GM18907 (cell line): ENCODE measurements around the gene USB1.

Experiments
- ATAC-seq: cut with Tn5 transposase; IDR thresholded peaks from one replicate; pipeline ENCODE4 v1.9.1; 2021; ENCODE audit warnings: mild to moderate bottlenecking, moderate library complexity; ENCODE audit not compliant: unreplicated experiment

Gene USB1

DNA sequence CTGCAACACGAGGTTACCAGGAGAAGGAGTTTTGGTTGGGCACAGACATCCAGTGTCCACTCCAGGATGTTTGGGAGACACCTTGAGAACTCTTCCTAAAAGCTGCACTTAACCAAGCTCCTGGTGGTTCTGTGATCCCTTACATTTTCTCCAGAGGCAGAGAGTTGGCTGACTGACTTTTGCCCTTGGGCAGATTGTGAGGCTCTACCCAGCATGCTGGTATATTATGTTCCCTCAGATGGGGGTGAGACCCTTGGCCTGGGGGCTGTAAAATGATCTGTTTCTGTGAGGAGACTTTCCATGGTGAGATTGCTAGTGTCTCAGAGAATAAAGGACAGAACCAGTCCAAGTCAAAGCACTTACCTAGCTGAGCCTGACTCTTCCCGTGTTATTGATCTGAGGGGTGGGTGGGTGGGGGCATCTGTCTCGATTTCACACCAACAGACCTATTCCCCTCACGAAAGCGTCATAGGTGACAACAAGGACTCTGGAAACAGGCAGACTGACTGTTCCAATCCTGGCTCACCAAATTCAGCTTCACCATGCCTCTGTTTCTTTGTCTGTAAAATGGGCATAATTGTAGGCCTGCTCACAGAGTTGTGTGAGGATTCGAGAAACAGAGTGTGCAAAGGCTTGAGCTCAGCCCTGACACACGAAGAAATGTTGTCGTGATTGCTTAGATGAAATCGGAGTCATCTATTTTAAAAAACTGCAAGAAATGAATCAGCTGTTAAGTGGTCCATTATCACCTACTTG lies 12.2 kb downstream of the USB1 start:
- ATAC-seq = no peak

DNA sequence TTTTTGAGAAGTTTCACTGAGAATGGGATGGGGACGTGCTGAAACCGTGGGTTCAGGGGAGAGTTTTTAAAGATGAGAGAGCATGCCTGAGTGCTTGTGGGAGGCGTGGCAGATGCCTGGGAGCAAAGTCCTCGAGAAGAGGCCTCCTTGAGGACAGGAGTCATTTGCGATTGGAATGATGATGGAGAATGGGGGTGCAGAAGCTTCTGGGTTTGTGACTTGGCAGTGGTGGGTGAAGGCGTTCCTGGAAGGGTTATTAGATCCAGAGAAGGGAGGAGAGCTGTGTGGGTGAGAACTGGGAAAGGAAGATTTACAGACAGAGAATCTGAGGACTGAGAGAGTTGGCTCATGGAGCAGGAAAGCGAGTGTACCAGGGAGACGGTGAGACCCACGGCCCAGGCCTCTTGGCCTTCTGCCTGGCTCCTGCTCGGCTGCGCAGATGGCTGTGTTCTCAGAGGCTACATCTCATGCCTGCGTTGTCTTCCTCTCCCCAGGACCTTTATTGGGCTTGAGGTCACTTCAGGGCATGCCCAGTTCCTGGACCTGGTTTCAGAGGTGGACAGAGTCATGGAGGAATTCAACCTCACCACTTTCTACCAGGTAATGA lies 15.7 kb downstream of the USB1 start:
- ATAC-seq = no peak

DNA sequence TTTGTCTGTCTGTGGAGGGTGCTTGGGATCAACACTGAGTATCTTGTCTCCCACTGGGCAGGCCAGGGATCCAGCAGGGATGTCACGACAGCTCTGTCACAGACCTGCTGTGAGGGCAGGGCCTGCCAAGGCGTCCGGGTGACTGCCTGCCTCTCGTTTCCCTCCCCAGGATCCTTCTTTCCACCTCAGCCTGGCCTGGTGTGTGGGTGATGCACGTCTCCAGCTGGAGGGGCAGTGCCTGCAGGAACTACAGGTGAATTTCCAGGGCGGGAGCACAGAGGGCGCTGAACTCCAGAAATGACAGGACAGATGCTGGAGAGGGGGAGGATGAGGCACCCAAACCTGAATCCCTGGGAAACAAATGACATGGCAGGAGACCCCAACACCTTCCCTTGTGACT lies 17.6 kb downstream of the USB1 start:
- ATAC-seq = no peak

DNA sequence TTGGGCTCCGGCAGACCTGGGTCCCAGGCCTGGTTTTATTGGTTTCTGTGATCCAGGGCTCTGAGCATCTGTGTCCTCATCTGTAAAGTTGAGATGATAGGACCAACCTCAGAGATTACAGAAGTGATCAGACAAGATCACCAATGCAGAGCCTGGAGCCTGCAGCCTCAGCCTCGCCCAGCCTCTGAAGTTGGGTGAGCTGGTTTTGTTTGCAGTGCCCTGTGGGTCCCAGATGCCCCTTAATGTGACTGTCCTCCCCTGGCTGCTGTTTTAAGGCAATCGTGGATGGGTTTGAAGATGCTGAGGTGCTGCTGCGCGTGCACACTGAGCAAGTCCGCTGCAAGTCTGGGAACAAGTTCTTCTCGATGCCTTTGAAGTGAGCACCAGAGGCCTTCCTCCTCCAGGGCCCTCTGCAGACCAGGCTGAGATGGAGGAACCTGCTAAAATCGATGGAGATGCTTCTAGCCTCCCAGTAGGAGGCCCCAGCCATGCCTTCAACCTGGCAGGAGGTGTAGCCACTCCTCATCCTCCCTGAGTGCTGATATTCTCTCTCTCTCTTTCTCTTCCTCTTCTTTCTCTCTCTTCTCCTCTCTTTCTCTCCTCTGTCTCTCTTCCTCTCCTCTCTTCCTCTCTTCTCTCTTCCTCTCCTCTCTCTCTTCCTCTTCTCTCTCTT lies 18.8 kb downstream of the USB1 start:
- ATAC-seq = no peak

DNA sequence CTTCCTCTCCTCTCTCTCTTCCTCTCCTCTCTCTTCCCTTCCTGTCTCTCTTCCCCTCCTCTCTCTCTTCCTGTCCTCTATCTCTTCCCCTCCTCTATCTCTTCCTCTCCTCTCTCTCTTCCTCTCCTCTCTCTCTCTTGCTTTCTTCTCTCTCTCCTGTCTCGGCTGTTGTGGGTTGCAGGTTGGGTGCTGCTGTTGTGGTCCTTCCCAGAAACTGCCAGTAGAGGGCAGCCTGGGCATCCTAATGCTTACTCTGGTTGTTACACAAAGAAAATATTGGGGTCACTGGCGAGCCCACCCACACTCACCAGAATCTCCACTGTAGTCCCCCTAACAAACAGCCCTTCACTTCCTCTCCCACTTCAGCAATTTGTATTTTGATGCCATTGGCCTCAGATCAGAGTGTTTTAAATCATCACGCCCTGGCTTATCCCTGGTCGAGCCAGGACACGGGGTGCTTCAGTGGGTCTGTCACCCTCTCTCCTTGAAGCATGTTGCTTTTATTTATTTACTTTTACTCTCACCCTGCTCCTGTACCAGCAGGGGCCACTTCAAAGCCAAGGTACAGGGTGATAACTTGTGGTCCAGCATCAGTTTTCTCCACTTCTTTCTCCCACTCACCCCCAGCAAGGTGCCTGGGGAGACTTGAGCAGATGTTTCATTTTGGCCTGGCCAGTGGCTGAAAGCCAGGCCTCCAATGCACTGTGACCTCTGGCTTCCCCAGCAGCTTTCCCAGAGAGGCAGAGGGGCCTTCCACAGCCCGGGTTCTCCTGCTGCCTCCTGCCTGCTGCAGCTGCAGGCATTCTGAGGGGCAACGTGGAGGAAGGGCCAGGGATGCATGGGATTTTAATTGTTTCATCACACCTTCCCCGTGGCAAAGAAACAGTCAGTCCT lies 19.7 kb downstream of the USB1 start:
- ATAC-seq = no peak

DNA sequence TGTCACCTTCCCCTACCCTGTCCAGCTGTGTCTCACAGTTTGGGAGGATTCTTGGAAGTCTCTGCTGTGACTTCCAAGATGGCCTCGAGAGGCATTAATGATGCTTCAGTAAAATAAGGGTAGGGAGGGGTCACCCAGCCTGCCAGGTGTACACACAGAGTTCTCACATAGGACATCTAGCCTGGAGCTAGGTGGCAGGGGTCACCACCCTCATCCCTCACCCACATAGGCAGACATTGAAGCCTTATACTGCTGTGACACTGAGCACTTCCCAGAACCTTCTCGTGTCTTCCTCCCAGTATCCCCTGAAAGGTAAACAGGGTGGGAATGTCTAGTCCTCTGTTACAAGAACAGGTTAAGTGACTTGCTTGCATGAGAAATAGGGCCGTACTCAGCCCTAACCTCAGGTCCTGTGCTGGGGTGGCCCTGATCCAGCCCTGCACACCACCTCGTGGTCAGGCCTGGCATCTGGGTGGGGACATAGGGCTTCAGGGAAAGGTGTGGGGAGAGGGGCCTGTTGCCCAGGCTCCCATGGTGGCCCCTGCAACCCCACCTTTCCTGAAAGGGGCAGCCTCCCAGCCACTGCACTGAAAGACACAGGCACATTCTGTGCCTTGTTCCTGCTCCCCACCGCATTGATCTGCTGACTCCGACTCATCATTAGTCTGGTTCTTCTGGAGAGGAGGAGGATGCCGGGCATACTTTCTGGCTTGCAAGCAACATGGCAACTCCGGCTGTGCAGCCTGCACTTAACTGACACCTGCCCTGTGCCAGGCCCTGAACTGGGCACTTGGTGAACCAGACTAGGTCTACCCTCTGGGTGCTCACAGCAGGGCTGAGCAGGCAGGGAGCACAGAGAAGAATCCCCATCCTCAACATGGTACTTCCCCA lies 20.7 kb downstream of the USB1 start:
- no peak for ATAC-seq

DNA sequence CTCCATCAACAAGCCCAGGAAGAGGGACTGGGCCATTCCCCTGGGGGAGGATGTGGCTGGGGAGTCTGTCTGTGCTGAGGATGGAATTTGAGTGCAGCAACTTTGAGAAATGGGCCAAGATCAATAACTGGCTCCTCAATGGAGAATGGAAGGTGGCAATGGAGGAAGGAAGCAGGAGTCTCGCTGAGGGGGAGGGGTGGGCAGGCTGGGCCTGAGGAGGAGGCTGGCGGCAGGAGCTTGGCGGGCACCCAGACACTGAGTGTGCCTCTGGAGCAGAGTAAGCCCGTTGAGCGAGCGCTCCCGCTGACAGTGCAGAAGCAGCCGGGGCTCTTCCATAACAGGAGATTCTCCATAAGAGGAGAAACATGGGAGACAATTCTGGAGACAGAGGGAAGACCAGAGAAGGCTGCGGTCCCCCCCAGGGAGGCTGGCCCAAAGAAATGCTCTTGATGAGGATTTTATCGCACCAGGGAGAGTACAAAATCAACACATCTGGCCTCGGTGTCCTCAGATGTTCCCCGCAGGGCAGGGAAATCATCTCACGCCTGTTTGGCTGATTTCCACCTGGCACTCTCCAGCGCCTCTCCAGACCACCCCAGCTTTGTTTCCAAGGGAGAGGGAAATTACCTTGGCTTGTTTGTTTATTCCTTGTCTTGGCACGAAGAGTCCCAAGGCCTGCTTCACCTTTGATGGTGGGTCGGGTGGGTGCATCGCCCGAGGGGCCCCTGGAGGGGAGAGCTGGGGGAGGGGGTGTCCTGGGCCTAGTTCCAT lies 21.6 kb downstream of the USB1 start:
- no peak for ATAC-seq

DNA sequence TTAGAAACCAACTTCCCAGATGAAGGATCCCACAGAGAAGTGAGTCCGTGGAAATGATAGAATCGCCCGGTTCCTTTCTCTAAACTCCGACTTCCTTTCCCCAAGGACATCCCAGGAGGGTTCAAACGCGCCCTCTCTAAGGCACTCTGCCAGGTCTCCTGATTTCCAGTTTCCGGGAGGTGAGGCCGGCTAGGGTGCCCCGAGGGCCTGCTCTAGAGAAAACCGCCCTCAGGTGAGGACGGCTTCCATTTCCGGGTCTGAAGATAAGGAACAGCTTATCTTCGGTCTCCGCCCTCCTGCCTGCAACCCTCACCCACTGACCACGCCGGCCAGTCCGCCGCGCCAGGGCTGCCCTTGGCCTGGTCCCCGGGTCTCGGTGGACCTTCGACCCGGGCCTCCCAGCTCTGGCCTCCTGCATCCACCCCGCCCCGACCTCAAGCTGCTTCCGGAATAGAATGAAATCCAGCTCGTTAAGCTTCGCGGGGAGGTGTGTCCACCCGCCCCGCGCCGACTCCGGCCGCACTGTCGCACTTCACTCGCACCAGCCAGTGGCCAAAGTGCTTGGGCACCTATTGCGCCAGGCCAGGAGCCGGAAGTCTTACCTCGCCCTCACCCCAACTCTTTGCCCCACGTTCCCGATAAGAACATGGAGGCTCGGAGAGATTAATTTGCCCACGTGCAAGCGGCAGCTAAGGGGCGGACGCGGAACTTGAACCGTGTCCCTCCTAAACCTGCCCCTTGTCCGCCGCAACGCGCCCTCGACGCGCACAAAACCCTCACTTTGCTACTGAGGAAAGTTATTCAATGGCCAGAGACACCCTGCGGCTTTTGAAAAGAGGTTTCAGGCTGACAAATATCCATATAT lies 23.5 kb downstream of the USB1 start:
- ATAC-seq = no peak

DNA sequence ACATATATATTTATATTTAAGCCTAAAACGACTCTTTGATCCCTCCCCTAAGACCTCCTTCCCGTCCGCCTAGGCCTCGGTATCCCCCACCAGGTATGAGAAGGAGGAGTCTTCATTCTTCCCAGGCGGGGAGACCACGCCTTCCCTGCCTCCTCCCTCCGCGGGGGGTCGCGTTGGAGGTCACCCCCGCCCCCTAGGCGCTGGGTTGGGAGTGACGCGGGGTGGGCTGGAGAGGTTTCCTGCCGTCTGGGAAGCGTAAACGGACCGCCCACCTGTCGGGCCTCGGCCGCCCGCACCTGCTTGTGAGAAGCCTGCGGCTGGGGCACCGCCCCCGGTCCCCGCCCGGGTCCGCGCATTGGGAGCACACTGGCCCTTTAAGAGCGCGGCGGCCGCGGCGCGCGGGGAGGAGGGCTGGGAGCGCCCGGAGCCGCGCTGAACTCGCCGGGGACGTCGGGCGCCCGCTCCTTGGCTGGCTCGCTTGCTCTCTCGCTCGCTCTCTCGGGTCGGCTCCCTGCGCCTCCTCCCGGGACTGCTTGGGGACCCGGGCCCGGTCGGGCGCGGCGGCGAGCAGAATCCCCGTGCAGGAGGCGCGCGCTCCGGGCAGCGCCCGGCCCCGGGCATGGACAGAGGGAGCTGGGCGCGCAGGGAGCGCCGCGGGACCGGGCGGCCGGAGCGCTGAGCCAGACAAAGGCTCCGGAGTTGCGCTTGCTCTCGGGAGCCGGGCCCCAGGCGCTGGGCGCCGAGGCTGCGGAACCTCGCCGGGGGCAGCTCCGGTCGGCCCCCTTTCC lies 24.3 kb downstream of the USB1 start, which contains the start of gene MMP15:
Gene MMP15, plus strand, starts transcription at position 404 of the 788 bp plus-strand sequence. CDS start 597 bp downstream, outside the sequence.
- peak; percentile 64 for ATAC-seq

DNA sequence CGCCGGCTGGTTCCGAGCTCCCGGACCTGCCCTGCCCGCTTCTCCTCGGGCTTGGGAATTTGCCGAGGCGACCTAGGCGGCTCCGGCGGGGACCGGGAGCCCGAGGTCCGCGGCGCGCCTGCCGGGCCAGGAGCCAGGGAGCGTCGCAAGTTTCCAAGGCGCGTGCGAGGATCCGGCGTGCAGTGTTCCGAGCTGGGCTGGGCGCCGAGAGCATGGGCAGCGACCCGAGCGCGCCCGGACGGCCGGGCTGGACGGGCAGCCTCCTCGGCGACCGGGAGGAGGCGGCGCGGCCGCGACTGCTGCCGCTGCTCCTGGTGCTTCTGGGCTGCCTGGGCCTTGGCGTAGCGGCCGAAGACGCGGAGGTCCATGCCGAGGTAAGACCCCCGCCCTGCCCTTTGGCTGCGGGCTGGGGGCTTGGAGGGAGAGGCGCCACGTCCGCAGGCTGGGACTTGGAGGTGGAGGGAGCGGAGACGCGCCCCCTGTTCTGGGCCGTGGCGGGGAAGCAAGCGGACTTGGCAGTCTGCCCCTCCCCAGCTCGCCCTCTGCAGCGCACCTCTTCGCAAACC lies 25.0 kb downstream of the USB1 start:
- peak; percentile 27 for ATAC-seq

DNA sequence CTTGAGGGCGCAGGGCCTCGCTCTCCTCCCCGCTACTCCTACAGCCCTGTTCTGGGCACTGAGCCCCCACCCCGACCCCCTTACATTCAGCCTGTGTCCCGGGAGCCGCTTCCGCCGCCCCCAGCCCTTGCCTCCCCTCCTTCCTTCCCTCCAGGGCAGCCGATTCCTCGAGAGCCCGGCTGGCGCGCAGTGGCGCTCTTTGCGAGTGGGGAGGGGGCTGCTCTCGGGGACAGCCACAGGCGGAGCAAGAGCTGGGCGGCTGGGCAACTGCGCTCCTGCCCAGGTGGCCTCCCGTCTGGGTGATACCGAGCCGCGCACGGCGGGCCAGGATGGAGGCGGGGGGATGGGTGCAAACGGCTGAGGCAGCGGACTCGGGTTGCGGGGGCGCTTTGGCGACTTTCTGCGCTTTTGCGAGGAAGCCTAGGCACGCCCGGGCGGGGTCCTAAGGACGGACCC lies 25.5 kb downstream of the USB1 start:
- no peak for ATAC-seq

DNA sequence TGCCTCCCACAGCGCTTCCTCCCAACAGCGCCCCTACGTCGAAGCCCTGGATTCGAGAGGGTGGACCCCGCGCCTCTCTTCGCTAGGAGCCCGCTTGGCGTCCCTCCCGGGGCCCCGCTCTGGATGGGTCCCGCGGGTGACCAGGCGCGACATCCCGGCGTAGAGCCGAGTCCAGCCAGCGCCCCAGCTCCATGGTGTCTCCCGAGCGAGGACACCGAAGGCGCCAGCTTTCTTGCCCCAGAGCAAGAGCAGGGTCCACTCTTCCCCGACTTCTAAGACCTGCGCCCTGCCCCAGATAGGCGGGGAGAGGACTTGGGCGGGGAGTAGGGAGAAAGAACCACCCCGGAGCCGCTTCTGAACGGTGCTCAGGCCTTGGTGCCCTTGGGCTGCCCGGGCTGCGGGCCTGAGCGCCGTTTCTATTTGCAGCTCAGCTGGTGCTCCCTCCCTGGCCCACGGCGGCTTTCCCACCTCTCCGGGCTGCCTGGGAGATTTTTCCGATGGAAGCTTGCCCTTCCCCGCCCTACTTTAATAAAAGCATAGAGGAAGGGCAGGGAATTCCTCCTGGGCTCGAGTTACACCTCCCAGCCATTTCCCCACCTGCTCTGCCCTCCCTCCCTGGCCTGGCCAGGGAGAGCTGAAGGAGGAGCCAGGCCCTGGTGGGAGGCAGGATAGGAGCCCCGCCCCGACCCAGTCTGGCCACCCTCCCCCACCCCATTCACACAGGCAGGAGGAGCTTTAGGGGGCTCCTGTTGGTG lies 26.1 kb downstream of the USB1 start:
- ATAC-seq = no peak

DNA sequence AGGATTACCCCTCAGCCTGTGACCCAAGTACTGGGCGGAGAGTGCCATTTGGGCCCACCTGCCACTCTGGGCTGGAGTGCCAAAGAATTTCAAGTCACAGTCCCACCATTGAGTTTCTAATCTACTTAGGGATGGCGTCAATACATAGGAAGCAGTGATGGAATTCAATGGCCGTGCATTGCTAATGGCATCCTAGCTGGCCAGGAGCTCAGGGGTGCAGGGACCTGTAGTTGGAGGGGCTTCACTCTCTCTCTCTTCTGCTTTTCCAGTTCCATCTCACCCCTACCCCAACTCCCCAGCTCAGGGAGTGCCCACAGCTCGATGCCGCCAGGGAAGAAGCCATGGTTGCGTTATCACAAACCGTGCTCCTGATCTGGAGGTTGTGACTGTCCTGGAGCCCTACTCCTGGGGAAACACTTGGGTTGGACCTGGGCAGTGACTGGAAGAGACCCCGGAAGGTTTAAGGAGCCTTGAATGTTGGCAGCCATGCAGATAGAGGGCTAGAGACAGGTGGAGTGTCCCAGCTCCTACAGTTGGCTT lies 26.8 kb downstream of the USB1 start:
- ATAC-seq = no peak

DNA sequence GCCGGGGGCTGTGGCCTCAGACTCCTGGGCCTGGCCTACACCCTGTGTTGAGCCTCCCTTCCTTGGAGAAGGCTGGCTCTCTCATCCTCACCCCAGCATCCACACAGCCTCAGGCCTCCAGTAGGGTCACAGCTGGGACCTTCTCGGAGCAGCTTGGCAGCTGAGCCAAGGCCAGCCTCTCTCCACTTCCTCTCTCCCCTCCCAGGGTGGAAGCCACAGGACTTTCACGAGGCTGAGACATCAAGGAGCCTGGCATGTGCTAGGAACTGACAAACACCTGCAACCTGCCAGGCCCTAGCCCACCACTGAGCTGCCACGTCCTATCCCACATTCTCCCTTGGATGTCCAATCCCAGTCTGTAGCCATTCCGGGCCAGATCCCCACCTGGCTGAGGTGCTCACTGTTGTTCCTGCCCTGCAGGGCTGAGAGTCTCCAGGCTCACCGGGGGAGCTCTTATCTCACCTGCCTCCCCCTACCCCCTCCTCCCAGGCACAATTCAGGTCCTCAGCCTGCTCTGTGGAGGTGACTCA lies 27.4 kb downstream of the USB1 start:
- no peak for ATAC-seq

DNA sequence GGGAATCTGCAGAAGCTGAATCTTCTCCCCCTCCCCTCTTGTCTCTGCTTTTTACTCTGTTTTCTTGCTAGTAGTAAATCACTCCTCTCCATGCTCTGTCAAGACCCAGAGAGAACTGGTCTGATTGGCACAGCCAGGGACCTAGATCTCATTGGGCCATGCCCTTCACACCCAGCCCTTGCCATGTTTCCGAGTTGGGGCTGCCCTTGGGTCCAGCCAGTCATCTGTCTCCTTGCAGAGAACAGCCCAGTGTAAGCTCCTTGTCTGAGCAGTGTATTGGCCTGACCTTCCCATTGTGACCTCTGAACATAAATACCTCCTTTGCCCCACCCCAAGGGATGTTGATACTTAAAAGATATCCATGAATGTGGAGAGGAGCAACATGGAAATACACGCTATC lies 28.2 kb downstream of the USB1 start:
- no peak for ATAC-seq
